SJCRH30 (cell line): ENCODE measurements around the gene HEPACAM. TPM values are rescaled to one million over a fixed set of nuclear protein-coding genes. Genes with fewer than 3 reads are reported as not detected.

Experiments used
- DNase-seq, 2 experiments: peaks; one replicate each; pipeline ENCODE4 v3.0.0-alpha.2; 2015 to 2020
- H3K27ac ChIP-seq: fragments of 250-450 bp; sonication (Bioruptor Pico); 2 replicates; pipeline ENCODE4 v1.5.1; 2020; ENCODE audit warnings: mild to moderate bottlenecking, moderate library complexity
- H3K27me3 ChIP-seq: fragments of 250-450 bp; sonication (Bioruptor Pico); 2 replicates; pipeline ENCODE4 v1.5.1; 2020; ENCODE audit warnings: mild to moderate bottlenecking, moderate library complexity
- H3K36me3 ChIP-seq: fragments of 250-450 bp; sonication (Bioruptor Pico); 2 replicates; pipeline ENCODE4 v1.5.1; 2020; ENCODE audit warnings: mild to moderate bottlenecking, moderate library complexity
- H3K4me1 ChIP-seq: fragments of 250-450 bp; sonication (Bioruptor Pico); 2 replicates; pipeline ENCODE4 v1.5.1; 2020; ENCODE audit warnings: mild to moderate bottlenecking, moderate library complexity
- H3K4me3 ChIP-seq: fragments of 250-450 bp; sonication (Bioruptor Pico); 2 replicates; pipeline ENCODE4 v1.5.1; 2020; ENCODE audit warnings: mild to moderate bottlenecking, moderate library complexity
- H3K9me3 ChIP-seq: fragments of 250-450 bp; sonication (Bioruptor Pico); replicated peaks from 2 replicates; pipeline ENCODE4 v1.5.1; 2020; ENCODE audit warnings: mild to moderate bottlenecking, moderate library complexity
- total RNA-seq: library from RNA; depleted of rRNA; stranded (reverse); fragments of >200 nt; shearing (Covaris generic); gene quantifications from 2 replicates; pipeline ENCODE4 v1.2.3, GENCODE V29; 2014

The HEPACAM gene
- total RNA-seq, 1 experiment from 2014 or later = not detected

GRCh38 chr11:124928942-124929665, 6.7 kb downstream of the HEPACAM start:
- Histone ChIP-seq H3K9me3 (no peaks in the 10 kb centered on the region), H3K4me3 (no peak overlapping the region), H3K36me3 (no peaks in the 10 kb centered on the region), H3K4me1 (no peaks in the 10 kb centered on the region), H3K27me3 (no peaks in the 10 kb centered on the region), H3K27ac (no peak overlapping the region)
- DNase-seq = no peak

DNA sequence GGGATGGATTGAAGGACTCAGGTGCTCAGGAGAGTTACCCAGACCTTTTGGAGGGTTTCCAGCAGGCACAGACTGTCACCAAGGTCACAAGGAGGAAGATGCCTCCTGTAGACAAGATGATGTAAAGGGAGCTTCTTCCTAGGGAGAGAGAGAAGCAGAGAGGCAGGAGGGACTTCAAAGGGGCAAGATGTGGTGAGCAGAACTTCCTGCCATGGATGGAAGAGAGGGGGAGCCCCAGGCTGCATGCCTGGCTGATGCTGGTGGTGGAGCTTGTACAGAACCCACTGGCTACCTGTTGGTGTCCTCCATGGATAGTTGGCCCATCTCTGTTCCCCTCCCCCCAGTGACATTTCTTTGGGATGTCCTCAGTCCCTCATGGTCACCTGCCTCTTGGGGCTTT, 12.6 kb downstream of the HEPACAM start:
- Histone ChIP-seq H3K36me3 (no peaks in the 10 kb centered on the region), H3K9me3 (no peaks in the 10 kb centered on the region), H3K27me3 (no peaks in the 10 kb centered on the region), H3K27ac (no peak overlapping the region), H3K4me3 (no peak overlapping the region), H3K4me1 (peaks cover 5% of the 10 kb centered on the region; the same call in 1 of the 2 replicates)
- DNase-seq = no peak

DNA sequence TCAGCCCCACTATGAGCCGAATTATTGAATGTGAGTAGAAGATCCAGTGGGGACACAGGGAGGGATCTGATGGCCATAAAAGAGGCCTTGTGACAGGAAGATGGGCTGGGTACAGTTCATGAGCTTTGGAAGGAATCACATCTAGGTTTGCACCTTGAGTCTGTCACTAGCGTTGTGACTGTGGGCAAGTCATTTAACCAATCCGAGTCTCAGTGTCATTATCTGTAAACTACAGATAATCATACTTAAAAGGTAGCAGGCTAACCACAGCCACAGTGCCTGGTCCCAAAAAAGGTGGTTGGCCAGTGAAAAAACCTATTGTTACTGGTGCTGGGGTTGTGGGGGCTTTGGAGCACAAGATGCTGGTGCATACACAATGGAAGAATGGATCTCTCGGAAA, 13.0 kb downstream of the HEPACAM start:
- H3K4me1 ChIP-seq = peaks cover 5% of the 10 kb centered on the region; the same call in 1 of the 2 replicates
- no peak overlapping the region for H3K27ac ChIP-seq
- no peaks in the 10 kb centered on the region for H3K27me3 ChIP-seq
- no peaks in the 10 kb centered on the region for H3K9me3 ChIP-seq
- no peak for DNase-seq
- no peak overlapping the region for H3K4me3 ChIP-seq
- H3K36me3 ChIP-seq = no peaks in the 10 kb centered on the region

- Histone ChIP-seq H3K27ac (no peak overlapping the region), H3K27me3 (no peaks in the 10 kb centered on the region), H3K9me3 (no peaks in the 10 kb centered on the region), H3K4me1 (peaks cover 5% of the 10 kb centered on the region; the same call in 1 of the 2 replicates), H3K4me3 (peak overlapping the region; percentile 58), H3K36me3 (no peaks in the 10 kb centered on the region)
- peak; percentile 75 to 78 for DNase-seq
Observed at GRCh38 chr11:124920870-124921609, 14.8 kb downstream of the HEPACAM start.

DNA sequence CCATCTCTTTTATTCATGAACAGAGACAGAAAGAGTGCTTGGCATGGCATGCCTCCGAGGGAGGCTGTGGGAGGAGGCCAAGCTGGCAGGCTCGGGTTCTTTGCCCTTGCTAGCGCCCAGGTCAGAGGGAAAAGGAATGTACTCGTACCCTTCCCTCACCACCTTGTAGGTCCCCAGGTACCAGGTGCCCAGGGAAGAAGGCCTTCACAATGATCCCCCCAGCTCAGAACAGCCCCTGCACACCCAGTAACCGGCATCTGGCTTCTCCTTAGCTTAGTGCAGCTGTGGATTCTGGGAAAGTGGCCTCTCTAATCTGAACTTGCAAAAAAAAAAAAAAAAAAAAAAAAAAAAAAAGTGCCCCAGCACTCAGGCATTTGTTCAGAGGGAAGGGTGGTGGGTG, 15.5 kb downstream of the HEPACAM start:
- H3K9me3 ChIP-seq = no peaks in the 10 kb centered on the region
- no peak for DNase-seq
- no peaks in the 10 kb centered on the region for H3K36me3 ChIP-seq
- H3K27ac ChIP-seq = no peak overlapping the region
- no peaks in the 10 kb centered on the region for H3K27me3 ChIP-seq
- H3K4me1 ChIP-seq = peaks cover 5% of the 10 kb centered on the region; the same call in 1 of the 2 replicates
- H3K4me3 ChIP-seq = peak overlapping the region; percentile 58

GRCh38 chr11:124919898-124920297, 15.9 kb downstream of the HEPACAM start:
- no peaks in the 10 kb centered on the region for H3K9me3 ChIP-seq
- no peaks in the 10 kb centered on the region for H3K36me3 ChIP-seq
- peaks cover 5% of the 10 kb centered on the region; the same call in 1 of the 2 replicates for H3K4me1 ChIP-seq
- no peak overlapping the region for H3K27ac ChIP-seq
- H3K4me3 ChIP-seq = no peak overlapping the region
- peak in 1 of 2 experiments; percentile 19 for DNase-seq
- H3K27me3 ChIP-seq = no peaks in the 10 kb centered on the region

GRCh38 chr11:124918950-124919349, 16.9 kb downstream of the HEPACAM start, which contains the start of gene HEPN1:
TSS of gene HEPN1 (plus strand) at chr11:124919250.
- Histone ChIP-seq H3K36me3 (no peaks in the 10 kb centered on the region), H3K4me1 (peaks cover 5% of the 10 kb centered on the region; the same call in 1 of the 2 replicates), H3K27me3 (no peaks in the 10 kb centered on the region), H3K9me3 (no peaks in the 10 kb centered on the region), H3K4me3 (no peak within 1 kb of the TSS), H3K27ac (no peak within 1 kb of the TSS)
- DNase-seq = no peak

GRCh38 chr11:124917115-124917637, 18.7 kb downstream of the HEPACAM start:
- no peaks in the 10 kb centered on the region for H3K36me3 ChIP-seq
- peaks cover 5% of the 10 kb centered on the region; the same call in 1 of the 2 replicates for H3K4me1 ChIP-seq
- no peaks in the 10 kb centered on the region for H3K27me3 ChIP-seq
- H3K27ac ChIP-seq = no peak overlapping the region
- no peaks in the 10 kb centered on the region for H3K9me3 ChIP-seq
- no peak overlapping the region for H3K4me3 ChIP-seq
- peak in 1 of 2 experiments; percentile 17 for DNase-seq

- Histone ChIP-seq H3K36me3 (no peaks in the 10 kb centered on the region), H3K27me3 (no peaks in the 10 kb centered on the region), H3K4me3 (no peak overlapping the region), H3K27ac (no peak overlapping the region), H3K4me1 (peaks cover 5% of the 10 kb centered on the region; the same call in 1 of the 2 replicates), H3K9me3 (no peaks in the 10 kb centered on the region)
- DNase-seq = no peak
Observed at GRCh38 chr11:124916370-124916710, 19.5 kb downstream of the HEPACAM start.

DNA sequence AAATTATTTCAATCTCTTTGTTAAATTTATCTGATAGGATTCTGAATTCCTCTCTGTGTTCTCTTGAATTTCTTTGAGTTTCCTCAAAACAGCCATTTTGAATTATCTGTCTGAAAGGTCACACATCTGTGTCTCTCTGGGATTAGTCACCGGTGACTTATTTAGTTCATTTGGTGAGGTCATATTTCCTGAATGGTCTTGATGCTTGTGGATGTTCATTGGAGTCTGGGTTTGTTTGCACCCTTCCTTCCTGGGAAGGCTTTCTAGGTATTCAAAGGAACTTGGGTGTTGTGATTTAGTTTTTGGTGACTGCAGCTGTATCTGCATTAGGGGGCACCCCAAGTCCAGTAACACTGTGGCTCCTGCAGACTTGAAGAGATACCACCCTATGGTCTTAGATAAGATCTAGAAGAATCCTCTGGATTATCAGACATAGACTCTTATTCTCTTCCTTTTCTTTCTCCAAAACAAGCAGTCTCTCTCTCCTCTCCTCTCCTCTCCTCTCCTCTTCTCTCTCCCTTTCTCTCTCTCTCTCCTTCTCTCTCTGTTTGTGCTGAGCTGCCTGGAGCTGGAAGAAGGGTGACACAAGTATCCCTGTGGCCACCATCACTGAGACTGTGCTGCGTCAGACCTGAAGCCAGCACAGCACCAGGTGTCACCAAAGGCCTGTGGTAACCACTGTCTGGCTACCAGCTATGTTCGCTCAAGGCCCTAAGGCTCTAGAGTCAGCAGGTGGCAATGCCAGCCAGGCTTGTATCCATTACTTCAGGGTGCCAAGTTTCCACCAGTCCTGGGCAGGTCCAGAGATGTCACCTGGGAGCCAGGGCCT, 20.1 kb downstream of the HEPACAM start:
- Histone ChIP-seq H3K27me3 (no peaks in the 10 kb centered on the region), H3K36me3 (no peaks in the 10 kb centered on the region), H3K27ac (no peak overlapping the region), H3K4me1 (peaks cover 5% of the 10 kb centered on the region; the same call in 1 of the 2 replicates), H3K9me3 (no peaks in the 10 kb centered on the region), H3K4me3 (no peak overlapping the region)
- no peak for DNase-seq

GRCh38 chr11:124902616-124903015, 33.2 kb downstream of the HEPACAM start:
- Histone ChIP-seq H3K9me3 (no peaks in the 10 kb centered on the region), H3K36me3 (no peaks in the 10 kb centered on the region), H3K4me3 (no peak overlapping the region), H3K4me1 (peaks cover 28% of the 10 kb centered on the region), H3K27me3 (no peaks in the 10 kb centered on the region), H3K27ac (no peak overlapping the region)
- no peak for DNase-seq

GRCh38 chr11:124900464-124900863, 35.4 kb downstream of the HEPACAM start:
- Histone ChIP-seq H3K4me3 (no peak overlapping the region), H3K27me3 (no peaks in the 10 kb centered on the region), H3K27ac (peak overlapping the region; percentile 17; the same call in 1 of the 2 replicates), H3K4me1 (peaks cover 28% of the 10 kb centered on the region), H3K36me3 (no peaks in the 10 kb centered on the region), H3K9me3 (no peaks in the 10 kb centered on the region)
- peak in 1 of 2 experiments; percentile 34 for DNase-seq

DNA sequence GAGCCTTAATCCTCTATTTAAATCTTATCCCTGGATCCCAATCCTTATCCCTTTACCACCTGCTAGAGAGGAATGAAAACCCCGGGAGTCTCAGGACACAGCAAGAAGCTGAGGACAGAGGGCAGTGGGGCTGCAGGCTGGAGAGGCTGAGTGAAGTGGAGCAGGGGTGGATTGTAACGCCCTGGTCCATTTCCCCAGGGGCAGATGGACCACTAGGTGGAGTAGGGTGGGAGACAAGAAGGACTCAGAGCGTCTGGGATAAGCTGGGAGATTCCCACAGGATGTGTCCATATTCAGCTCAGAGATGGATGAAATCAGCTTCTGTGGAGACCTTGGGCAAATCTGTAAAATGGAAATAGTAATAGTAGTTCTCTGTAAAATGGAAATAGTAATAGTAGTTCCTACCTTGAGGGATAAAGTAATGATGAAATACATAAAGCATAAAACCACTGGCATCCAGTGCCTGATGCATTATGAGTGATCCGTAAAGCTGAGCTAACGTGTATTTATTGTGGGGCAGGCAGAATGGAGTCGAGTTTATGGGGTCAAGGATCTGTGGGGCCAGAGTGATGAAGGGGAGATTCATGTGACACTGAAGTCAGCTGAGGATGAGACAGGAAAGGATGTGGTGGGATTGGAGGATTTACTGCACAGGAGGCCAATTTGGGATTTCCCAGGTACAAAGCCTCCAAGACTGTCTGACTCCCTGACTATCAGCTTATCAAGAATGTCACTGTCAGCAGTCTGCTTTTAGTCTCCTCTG, 36.3 kb downstream of the HEPACAM start:
- Histone ChIP-seq H3K9me3 (no peaks in the 10 kb centered on the region), H3K4me3 (no peak overlapping the region), H3K27me3 (no peaks in the 10 kb centered on the region), H3K27ac (peak overlapping the region; percentile 75), H3K4me1 (peaks cover 28% of the 10 kb centered on the region), H3K36me3 (no peaks in the 10 kb centered on the region)
- peak in 1 of 2 experiments; percentile 17 for DNase-seq

DNA sequence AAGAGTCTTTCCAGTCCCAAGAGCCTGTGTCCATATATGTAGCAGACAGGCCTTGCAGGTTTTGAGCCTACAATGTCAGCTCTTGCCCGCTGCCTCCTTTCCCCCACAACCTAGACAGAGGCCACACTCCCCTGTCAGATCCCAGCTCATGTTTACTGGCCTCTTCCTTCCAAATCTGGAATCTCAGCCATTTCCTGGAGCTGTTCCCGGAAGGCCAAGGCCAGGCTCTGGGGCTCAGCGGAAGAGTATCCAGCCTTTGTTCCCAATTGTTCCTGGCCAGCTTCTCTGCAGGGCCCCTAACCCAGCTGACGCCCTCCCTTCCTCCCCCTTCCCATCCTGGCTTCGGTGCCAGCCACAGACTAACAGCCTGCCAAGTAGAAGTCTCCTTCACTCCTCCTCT, 37.1 kb downstream of the HEPACAM start:
- Histone ChIP-seq H3K4me1 (peaks cover 28% of the 10 kb centered on the region), H3K27ac (peak overlapping the region; percentile 75), H3K27me3 (no peaks in the 10 kb centered on the region), H3K4me3 (no peak overlapping the region), H3K36me3 (no peaks in the 10 kb centered on the region), H3K9me3 (no peaks in the 10 kb centered on the region)
- peak in 1 of 2 experiments; percentile 51 for DNase-seq
